ENCODE measurements around the gene COA1.
"Not testable (repeated sequence)": the region's sequence is repeated elsewhere in the genome, so short reads cannot be mapped to it uniquely, and the experiment has no call there.

The COA1 gene

DNA sequence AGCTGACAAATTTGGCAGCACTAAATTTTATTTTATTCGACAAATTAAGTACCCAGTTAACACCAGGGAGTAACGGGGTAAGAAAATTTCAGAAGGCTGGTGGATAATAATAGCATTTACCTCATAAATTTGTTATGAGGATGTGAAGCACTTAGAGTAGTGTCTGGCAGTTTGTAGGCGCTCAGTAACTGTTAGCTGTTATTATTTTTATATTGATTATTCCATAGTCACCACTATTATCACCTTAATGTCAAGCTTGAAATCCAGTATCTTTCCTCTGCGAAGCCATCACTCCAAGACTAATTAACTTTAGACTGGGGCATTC lies 563 bp upstream of the COA1 start:
- no peak for DNase-seq (ENCODE audit: low read depth in 1 of 2, low spot score in 1 of 2)

DNA sequence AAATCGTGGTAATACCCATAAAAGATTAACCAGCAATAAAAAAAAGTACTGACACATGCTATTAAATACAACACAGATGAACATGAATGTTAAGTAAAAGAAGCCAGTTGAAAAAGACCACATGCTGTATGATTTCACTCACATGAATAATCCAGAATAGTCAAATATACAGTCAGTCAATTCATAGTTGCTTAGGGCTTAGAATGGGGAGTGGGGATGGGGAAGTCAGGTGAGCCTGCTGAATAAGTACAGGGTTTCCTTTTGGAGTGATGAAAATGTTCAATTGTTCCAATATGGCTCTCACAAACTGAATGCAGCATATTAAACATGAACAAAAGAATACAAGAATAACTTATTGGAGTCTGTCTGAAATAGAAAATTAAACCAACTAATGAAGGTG lies 1.8 kb downstream of the COA1 start:
- DNase-seq (ENCODE audit: low read depth in 1 of 2, low spot score in 1 of 2) = no peak

- no peak for DNase-seq (ENCODE audit: low read depth in 1 of 2, low spot score in 1 of 2)
Measured at GRCh38 chr7:43727003-43727402, 2.3 kb downstream of the COA1 start.

- no peak for DNase-seq (ENCODE audit: low read depth in 1 of 2, low spot score in 1 of 2)
Measured at GRCh38 chr7:43726466-43726865, 2.9 kb downstream of the COA1 start.

- no peak for DNase-seq (ENCODE audit: low read depth in 1 of 2, low spot score in 1 of 2)
Measured at GRCh38 chr7:43725251-43725650, 4.1 kb downstream of the COA1 start.

DNA sequence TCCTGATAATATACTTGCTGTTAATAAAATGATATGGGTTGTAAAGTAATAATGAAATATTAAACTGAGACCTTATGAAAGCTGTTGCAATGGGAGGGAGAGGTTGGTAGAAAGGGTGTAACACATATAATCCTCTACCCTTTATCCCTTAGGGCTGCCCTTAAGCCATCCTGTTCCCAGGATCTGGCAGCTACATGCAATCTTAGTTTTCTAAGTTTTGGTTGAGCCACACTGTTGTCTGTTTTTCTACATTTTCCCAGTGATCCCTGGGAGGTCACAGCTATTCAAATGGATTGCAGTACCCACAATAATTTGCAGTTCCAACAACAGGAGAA lies 6.3 kb downstream of the COA1 start:
- no peak for DNase-seq (ENCODE audit: low read depth in 1 of 2, low spot score in 1 of 2)

- peak in 1 of 2 donors; percentile 28 for DNase-seq (ENCODE audit: low read depth in 1 of 2, low spot score in 1 of 2)
Measured at GRCh38 chr7:43721193-43721806, 8.0 kb downstream of the COA1 start.

GRCh38 chr7:43716598-43716997 lies 12.7 kb downstream of the COA1 start:
- DNase-seq (ENCODE audit: low read depth in 1 of 2, low spot score in 1 of 2) = no peak

DNA sequence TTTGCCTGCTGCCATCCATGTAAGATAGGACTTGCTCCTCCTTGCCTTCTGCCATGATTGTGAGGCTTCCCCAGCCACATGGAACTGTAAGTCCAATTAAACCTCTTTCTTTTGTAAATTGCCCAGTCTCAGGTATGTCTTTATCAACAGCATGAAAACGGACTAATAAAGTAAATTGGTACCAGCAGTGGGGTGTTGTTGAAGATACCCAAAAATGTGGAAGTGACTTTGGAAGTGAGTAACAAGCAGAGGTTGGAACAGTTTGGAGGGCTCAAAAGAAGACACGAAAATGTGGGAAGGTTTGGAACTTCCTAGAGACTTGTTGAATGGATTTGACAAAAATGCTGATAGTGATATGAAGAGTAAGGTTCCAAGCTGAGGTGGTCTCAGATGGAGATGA lies 13.4 kb downstream of the COA1 start:
- not testable (repeated sequence) for DNase-seq (ENCODE audit: low read depth in 1 of 2, low spot score in 1 of 2)

DNA sequence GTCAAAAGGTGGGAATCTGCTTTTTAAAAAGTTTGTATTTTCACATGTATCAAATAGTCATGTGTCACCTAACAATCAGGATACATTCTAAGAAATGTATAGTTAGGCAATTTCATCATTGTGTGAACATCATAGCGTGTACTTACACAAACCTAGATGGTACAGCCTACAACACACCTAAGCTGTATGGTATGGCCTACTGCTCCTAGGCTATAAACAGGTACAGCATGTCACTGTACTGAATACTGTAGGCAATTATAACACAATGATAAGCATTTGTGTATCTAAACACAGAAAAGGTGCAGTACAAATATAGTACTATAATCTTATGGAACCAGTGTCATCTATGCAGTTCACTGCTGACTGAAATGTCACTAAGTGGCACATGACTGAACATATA lies 17.8 kb downstream of the COA1 start:
- no peak for DNase-seq (ENCODE audit: low read depth in 1 of 2, low spot score in 1 of 2)

- not testable (repeated sequence) for DNase-seq (ENCODE audit: low read depth in 1 of 2, low spot score in 1 of 2)
Measured at GRCh38 chr7:43708055-43708454, 21.3 kb downstream of the COA1 start.

DNA sequence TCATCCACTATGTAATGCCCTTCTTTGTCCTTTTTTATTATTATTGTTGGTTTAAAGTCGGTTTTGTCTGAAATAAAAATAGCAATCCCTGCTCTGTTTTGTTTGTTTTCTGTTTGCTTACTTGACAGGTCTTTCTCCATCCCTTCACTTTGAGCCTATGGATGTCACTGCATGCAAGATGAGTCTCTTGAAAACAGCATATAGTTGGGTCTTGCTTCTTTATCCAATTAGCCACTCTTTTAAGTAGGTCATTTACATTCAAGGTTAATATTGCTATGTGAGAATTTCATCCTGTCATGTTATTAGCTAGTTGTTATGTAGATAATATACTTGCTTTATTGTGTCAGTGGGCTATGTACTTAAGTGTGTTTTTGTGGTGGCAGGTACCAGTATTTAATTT lies 25.8 kb downstream of the COA1 start:
- DNase-seq (ENCODE audit: low read depth in 1 of 2, low spot score in 1 of 2) = no peak

DNA sequence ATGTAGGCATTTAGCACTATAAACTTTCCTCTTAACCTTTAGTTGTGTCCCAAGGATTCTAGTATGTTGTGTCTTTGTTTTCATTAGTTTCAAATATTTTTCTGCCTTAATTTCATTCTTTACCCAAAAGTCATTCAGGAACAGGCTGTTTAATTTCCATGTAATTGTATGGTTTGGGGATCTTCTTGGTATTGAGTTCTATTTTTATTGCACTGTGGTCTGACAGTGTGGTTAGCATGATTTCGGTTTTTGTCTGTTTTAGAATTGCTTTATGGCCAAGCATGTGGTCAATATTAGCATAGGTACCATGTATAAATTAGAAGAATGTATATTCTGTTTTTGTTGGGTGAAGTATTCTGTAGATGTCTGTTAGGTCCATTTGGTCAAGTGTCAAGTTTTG lies 26.3 kb downstream of the COA1 start:
- DNase-seq (ENCODE audit: low read depth in 1 of 2, low spot score in 1 of 2) = no peak

DNA sequence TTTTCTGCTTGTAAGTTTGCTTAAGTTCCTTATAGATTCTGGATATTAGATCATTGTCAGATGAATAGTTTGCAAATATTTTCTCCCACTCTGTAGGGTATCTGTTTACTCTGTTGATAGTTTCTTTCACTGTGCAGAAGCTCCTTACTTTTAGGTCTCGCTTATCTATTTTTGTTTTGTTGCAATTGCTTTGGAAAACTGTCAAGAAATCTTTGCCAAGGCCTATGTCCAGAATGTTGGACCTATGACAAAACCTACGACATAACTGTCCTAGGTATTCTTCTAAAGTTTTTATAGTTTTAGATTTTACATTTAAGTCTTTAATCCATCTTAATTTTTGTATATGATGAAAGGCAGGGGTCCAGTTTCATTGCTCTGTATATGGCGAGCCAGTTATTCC lies 27.4 kb downstream of the COA1 start:
- DNase-seq (ENCODE audit: low read depth in 1 of 2, low spot score in 1 of 2) = no peak

- DNase-seq (ENCODE audit: low read depth in 1 of 2, low spot score in 1 of 2) = no peak
Measured at GRCh38 chr7:43701500-43701854, 27.8 kb downstream of the COA1 start.

DNA sequence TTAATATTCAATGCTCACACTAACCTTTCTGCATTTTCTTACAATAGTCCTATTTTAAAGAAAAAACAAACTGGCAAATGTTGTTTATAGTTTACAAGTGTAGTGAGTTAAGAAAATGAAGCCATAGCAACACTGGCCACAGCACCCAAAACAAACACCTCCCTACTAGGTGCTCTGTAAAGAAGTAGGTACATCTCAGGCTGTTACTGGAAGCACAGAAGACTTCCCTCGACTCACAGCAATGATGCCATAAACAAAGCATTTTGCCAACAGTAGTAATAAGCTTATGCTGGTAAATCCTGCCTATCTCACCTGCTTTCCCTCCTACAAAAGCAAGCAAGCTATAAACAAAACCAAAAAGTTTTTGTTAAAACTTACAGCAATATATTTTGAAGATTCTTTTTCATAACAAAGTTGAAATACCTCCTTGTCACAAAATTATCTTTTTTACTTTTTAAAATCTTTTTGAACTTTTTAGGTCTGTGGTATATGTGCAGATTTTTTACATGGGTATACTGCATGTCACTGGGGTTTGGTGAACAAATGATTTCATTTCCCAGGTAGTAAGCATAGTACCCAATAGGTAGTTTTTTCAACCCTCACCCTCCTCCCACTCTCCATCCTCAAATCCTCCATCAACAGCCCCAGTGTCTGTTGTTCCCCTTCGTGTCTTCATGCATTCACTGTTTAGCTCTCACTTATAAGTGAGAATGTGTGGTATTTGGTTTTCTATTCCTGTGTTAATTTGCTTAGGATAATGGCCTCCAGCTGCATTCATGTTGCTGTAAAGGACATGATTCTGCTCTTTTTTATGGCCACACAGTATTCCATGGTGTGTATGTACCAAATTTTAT lies 28.4 kb downstream of the COA1 start:
- DNase-seq (ENCODE audit: low read depth in 1 of 2, low spot score in 1 of 2) = no peak

GRCh38 chr7:43700059-43700501 lies 29.2 kb downstream of the COA1 start:
- DNase-seq (ENCODE audit: low read depth in 1 of 2, low spot score in 1 of 2) = no peak

- no peak for DNase-seq (ENCODE audit: low read depth in 1 of 2, low spot score in 1 of 2)
Measured at GRCh38 chr7:43698460-43699255, 30.7 kb downstream of the COA1 start.

- no peak for DNase-seq (ENCODE audit: low read depth in 1 of 2, low spot score in 1 of 2)
Measured at GRCh38 chr7:43697690-43698089, 31.6 kb downstream of the COA1 start.

GRCh38 chr7:43695365-43695764 lies 34.0 kb downstream of the COA1 start:
- no peak for DNase-seq (ENCODE audit: low read depth in 1 of 2, low spot score in 1 of 2)

- no peak for DNase-seq (ENCODE audit: low read depth in 1 of 2, low spot score in 1 of 2)
Measured at GRCh38 chr7:43694399-43694748, 34.9 kb downstream of the COA1 start.

GRCh38 chr7:43693687-43694398 lies 35.5 kb downstream of the COA1 start:
- DNase-seq (ENCODE audit: low read depth in 1 of 2, low spot score in 1 of 2) = no peak
